Stimulated activated CD4-positive, alpha-beta T cell treated with anti-CD3 and anti-CD28 coated beads, Interleukin-1b, Interleukin-23, amount 100 ng/mL, for 24 hours (primary cell): Measurements from ENCODE around the gene RIMKLB.
"Not testable (repeated sequence)": the region's sequence is repeated elsewhere in the genome, so short reads cannot be mapped to it uniquely, and the experiment has no call there.

ENCODE experiments used
- DNase-seq, 4 experiments: peaks; one replicate each; pipeline ENCODE4 v3.0.0-alpha.2; 2020; ENCODE audit warnings: low read depth in 4 of 4, low spot score in 1 of 4

RIMKLB gene

GRCh38 chr12:8816448-8817050, 118.8 kb downstream of the RIMKLB start:
- no peak for DNase-seq

DNA sequence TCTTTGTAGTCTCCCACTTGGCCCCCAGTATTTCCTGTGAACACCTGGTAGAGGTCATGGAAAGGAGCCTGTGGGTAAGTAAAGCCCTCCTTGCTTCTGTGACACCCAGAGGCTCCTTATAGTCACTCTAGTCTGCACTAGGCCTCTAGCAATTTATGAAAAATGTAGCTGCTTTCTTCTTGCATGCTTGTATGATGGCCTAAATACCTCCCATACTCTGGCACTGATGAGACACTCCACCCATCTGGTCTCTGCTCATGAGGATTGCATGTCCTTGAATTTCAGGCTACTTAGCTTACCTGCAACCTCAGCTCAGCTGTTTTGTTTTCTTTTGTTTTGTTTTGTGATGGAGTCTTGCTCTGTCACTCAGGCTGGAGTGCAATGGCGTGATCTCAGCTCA, 120.1 kb downstream of the RIMKLB start:
- no peak for DNase-seq

DNA sequence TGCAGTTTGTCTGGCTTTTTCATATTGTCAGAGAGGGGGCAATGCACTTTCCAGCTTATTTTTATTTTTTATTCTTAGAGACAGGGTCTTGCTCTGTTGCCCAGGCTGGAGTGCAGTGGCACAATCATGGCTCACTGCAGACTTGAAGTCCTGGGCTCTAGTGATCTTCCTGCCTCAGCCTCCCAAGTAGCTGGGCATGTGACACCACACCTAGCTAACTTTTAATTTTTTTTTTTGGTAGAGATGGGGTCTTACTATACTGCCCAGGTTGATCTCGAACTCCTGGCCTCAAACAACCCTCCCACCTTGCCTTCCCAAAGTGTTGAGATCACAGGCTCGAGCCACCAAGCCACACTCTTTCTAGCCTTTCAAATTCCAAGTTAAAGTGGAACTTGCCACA, 120.7 kb downstream of the RIMKLB start:
- no peak for DNase-seq

DNA sequence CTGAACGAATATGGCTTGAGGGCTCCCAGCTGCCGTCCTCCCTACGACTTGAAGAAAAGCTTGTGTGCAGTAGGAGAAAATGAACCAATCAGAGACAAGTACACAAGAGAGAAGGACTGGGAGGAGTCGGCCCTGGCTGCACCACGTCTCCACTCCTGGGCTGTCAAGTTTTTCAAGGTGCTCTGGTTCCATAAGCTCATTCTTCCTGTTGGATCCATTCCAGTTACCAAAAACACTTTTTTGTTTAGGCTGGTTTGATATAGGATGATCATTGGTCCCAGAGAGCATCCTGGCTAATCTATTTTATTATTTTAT, 121.8 kb downstream of the RIMKLB start:
- DNase-seq = no peak

DNA sequence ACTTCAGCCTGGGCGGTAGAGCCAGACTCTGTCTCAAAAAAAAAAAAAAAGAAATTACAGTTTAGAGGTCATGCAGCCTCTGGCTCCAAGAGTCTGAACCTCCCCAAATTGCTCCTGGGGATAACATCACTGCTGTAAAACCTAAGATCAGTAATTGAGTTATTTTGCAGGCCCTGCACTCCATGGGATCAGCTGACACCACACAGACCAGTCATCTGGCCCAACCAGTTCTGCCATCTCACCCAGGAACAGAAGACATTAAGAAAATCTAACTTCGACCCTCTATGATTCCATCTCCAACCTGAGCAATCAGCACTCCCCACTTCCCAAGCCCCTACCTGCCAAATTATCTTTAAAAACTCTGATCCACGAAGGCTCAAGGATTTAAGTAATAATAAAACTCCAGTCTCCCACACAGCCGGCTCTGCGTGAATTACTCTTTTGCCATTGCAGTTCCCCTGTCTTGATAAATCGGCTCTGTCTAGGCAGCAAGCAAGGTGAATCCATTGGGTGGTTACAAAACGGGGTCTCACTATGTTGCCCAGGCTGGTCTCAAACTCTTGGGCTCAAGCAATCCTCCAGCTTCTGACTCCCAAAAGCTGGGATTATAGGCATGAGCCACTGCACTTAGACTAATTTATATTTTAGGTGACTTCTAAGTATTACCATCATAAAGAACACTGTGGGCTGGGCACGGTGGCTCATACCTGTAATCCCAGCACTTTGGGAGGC, 123.1 kb downstream of the RIMKLB start:
- not testable (repeated sequence) for DNase-seq

- DNase-seq = no peak
Measured at GRCh38 chr12:8821591-8821990, 123.8 kb downstream of the RIMKLB start.

- DNase-seq = no peak
Measured at GRCh38 chr12:8822298-8822697, 124.5 kb downstream of the RIMKLB start, which contains the start of gene A2ML1. Gene A2ML1 (plus strand): TSS chr12:8822621. CDS start chr12:8822652, 31 bp downstream.

- DNase-seq = no peak
Measured at GRCh38 chr12:8823565-8824300, 125.9 kb downstream of the RIMKLB start.

DNA sequence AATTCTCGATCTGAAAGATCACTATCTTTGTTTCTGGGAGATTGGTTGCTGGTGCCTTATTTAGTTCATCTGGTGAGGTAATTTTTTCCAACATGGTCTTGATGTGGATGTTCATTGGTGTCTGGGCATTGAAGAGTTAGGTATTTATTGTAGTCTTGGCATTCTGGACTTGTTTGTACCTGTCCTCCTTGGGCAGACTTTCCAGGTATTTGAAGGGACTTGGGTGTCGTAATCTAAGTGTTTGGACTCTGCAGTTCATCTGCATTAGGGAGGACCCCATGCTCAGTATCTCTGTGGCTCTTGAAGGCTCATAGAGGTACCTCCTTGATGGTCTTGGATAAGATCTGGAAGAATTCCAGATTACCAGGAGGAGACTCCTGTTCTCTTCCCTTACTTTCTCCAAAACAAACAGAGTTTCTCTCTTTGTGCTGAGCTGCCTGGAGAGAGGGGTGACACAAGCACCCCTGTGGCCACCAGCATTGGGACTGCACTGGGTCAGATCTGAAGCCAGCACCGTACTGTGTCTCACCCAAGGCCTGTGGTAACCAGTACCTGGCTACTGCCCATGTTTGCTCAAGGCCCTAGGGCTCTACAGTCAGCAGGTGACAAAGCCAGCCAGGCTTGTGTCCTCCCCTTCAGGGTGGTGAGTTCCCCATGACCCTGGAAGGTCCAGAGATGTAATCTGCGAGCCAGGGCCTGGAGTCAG, 129.9 kb downstream of the RIMKLB start:
- DNase-seq = no peak

DNA sequence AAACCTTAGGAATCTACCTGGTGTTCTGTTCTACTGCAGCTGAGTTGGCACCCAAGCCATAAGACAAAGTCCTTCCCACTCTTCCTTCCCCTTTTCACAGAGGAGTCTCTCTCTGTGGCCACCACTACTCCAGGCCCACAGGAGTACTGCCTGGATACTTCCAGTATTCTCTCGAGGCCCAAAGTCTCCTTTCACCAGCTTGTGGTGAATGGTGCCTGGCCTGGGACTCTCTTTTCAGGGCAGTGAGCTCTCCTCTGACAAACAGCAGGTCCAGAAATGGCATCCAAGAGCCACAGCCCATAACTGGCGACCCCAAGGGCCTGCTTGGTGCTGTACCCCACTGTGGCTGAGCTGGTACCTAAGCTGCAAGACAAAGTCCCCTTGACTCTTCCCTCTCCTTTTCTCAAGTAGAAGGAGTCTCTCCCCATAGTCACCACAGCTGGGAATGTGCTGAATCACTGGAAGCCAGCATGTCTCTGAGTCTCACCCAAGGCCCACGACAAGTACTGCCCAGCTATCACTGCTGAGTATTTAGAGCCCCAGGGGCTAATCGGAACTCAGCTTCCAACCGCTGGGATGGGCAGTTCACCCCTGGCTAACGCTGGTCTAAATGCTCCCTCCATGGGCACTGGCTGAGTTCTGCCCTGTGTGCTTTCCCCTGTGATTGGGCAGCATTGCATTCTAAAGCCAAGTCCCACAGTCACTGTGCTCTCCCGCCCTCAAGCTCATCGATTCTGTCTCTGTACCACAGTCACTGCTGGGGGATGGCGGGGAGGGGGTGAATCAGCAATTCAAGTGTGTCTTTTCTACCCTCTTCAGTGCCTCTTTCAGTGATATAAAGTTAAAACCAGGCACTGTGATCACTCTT, 130.7 kb downstream of the RIMKLB start:
- no peak for DNase-seq

DNA sequence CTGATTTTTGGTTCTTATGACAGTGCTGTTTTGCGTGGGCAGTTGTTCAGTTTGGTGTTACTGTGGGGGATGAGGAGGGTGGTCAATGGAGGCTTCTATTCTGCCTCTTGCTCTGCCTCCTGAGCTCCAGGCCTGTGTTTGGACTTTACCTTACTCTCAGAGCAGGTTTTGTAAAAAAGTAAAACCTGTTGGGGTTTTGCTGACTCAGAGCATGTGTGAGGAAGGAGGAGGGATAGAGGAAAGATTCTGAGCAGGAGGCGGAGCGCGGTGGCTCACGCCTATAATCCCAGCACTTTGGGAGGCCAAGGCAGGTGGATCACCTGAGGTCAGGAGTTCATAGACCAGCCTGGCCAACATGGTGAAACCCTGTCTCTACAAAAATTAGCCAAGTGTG, 131.3 kb downstream of the RIMKLB start:
- no peak for DNase-seq

- DNase-seq = no peak
Measured at GRCh38 chr12:8829621-8830020, 131.8 kb downstream of the RIMKLB start.

DNA sequence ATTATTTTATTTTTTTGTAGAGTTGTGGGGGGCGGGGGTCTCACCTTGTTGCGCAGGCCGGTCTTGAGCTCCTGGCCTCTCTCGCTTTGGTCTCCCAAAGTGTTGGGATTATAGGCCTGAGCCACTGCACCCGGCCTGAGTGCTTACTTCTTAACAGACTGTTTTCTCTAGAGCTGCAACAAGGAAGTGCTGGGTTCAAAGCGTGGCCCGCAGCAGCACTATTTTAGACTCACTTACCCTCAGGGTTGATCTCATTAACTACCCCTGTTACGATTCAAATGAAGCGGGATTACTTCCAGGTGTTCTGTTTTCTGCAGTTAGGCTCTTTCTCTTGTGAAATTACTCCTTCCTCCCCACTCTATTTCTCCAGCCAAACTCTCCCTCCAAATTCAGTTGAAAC, 133.3 kb downstream of the RIMKLB start:
- DNase-seq = no peak

DNA sequence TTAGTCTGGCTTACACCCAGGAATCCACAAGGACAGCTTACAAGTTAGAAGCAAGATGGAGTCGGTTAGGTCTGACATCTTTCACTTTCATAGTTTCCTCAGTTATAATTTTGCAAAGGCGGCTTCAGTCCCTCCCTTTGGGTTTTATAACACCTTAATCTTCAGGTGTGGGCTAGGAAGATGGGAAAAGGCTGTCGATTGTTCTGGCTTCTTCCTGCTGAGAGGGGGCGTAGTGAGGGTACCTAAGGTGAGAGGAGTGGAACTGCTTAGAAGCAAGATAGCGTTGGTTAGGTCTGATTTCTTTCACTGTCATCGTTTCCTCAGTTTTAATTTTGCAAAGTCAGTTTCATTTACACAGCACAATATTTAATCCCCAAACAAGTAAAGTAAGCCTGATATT, 134.7 kb downstream of the RIMKLB start:
- DNase-seq = no peak
